ENCODE measurements around the gene FCER1G. TPM values are rescaled to one million over a fixed set of nuclear protein-coding genes. Genes with fewer than 3 reads are reported as not detected.
A peak's percentile ranks its signal among the peaks of the same experiment; 100 is the strongest.

Gene FCER1G
- total and polyA plus RNA-seq, 2 of the 4 experiments (the other 2 are of a cell fraction), result 0.44 TPM; not detected in 1

DNA sequence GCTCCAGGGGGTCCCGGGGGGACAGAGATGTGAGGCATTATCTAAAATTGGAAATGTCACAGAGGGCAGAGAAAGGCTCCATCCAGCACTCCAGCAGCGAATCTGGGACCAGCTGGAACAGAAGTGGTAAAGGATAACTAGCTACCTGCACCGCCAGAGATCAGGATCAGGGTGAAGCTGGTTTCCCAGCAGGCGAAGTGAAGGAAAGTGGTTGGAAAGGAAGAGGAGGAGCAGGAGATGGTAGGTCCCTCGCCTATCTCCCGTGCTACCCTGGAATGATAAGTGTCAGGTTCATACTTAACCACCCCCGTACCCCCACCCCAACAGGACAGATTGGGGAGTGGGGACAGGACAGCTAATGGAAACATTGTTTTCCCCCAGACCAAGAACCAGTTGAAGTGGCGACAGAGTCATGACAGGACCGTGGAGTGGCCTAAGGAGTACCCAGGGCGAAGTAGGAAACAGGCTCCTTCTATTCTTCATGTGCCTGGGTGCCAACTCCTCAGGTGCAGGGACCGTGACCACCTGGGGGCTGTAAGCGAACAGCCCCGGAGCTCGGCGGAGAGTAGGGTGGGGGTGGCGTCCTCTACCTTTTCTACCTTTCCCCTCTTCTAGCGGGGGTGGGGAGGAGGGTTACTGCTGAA, 38.5 kb upstream of the FCER1G start:
- Histone ChIP-seq H3K79me1 (ENCODE audit: low read depth in 1 of 2, low read length in 2 of 2) (peaks cover 14 to 39% of the 10 kb centered on the region in 2 experiments), H3K27ac (ENCODE audit: insufficient read depth, low read length) (peak overlapping the region; percentile 98), H3K18ac (ENCODE audit: low read depth, low read length) (no peak overlapping the region; the same call in 1 of the 2 replicates), H2BK15ac (ENCODE audit: low read depth, low read length) (no peak overlapping the region), H2AK5ac (ENCODE audit: low read depth, low read length) (peak overlapping the region; percentile 78), H3K56ac (ENCODE audit: extremely low read depth, insufficient read depth, low read length) (peak overlapping the region; percentile 80; the same call in 1 of the 2 replicates), H3K4ac (ENCODE audit: low read depth, low read length) (peak overlapping the region; percentile 94), H3K9me3 (ENCODE audit: control insufficient read depth, insufficient read depth, low read length) (no peaks in the 10 kb centered on the region), H3K27me3 (ENCODE audit: control insufficient read depth, insufficient read depth, low read length) (no peaks in the 10 kb centered on the region), H3K36me3 (ENCODE audit: control insufficient read depth, insufficient read depth, low read length) (peaks cover 26% of the 10 kb centered on the region), H2BK120ac (ENCODE audit: low read depth, low read length) (no peak overlapping the region), H4K91ac (ENCODE audit: insufficient read depth, low read depth, low read length) (peak overlapping the region; percentile 82; the same call in 1 of the 2 replicates), H2BK20ac (ENCODE audit: low read depth, low read length) (no peak overlapping the region), H4K5ac (ENCODE audit: low read depth, low read length) (peak overlapping the region; percentile 98; the same call in 1 of the 2 replicates), H3K4me2 (ENCODE audit: low read depth, low read length) (peak overlapping the region; percentile 96), H3K4me1 (ENCODE audit: control insufficient read depth, insufficient read depth, low read length) (peaks cover 17% of the 10 kb centered on the region), H3K14ac (replicated peaks; ENCODE audit: low read depth, low read length) (peak overlapping the region; percentile 91), H4K20me1 (ENCODE audit: insufficient read depth, low read length) (peaks cover 13% of the 10 kb centered on the region; the same call in 1 of the 2 replicates), H3K4me3 (ENCODE audit: insufficient read depth, low read depth, low read length) (peak overlapping the region; percentile 98), H2BK5ac (ENCODE audit: low read depth, low read length, poor library complexity, severe bottlenecking) (peak overlapping the region; percentile 90), H3K23ac (ENCODE audit: low read depth, low read length) (peak overlapping the region; percentile 94), H3K9ac (ENCODE audit: low read depth, low read length) (peak overlapping the region; percentile 99), H2AFZ (replicated peaks; ENCODE audit: low read length, poor library complexity) (peak overlapping the region; percentile 100), H3K9me1 (ENCODE audit: insufficient read depth, low read length) (peaks cover 11% of the 10 kb centered on the region), H2AK9ac (replicated peaks; ENCODE audit: low read depth, low read length, poor library complexity) (peak overlapping the region; percentile 97), H4K8ac (ENCODE audit: low read depth in 2 of 2, low read length in 2 of 2) (peak overlapping the region; percentile 87 to 99; a peak in 2 of 4 replicates)
- dilution Hi-C loops (cut with HindIII; ENCODE audit: low sequenced_read_pairs, unreplicated experiment) (no loop called here), in situ Hi-C loops (cut with MboI; ENCODE audit: low sequenced_read_pairs) (no loop called here), intact Hi-C loops (cut with micrococcal nuclease) (no loop called here)
- WGBS, 2 experiments (ENCODE audit: extremely low coverage in 2 of 2, insufficient read length in 1 of 2), result no CpG with 5 or more reads among the region's 17 CpGs
- TF ChIP-seq USF2 (IDR thresholded peaks at IDR 0.05; ENCODE audit: low read depth, low read length) (no peak), MXI1 (IDR thresholded peaks at IDR 0.05; ENCODE audit: borderline replicate concordance, low read depth, low read length) (no peak), SMC3 (IDR thresholded peaks at IDR 0.05; ENCODE audit: low read depth, low read length) (no peak)
- TF ChIP-seq, protein P1, sequence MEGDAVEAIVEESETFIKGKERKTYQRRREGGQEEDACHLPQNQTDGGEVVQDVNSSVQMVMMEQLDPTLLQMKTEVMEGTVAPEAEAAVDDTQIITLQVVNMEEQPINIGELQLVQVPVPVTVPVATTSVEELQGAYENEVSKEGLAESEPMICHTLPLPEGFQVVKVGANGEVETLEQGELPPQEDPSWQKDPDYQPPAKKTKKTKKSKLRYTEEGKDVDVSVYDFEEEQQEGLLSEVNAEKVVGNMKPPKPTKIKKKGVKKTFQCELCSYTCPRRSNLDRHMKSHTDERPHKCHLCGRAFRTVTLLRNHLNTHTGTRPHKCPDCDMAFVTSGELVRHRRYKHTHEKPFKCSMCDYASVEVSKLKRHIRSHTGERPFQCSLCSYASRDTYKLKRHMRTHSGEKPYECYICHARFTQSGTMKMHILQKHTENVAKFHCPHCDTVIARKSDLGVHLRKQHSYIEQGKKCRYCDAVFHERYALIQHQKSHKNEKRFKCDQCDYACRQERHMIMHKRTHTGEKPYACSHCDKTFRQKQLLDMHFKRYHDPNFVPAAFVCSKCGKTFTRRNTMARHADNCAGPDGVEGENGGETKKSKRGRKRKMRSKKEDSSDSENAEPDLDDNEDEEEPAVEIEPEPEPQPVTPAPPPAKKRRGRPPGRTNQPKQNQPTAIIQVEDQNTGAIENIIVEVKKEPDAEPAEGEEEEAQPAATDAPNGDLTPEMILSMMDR (conservative IDR thresholded peaks at IDR 0.05; ENCODE audit: low read depth, low read length), result no peak
- no peak; the same call in 1 of the 2 replicates for ATAC-seq (ENCODE audit: low read depth)
- no peak for DNase-seq
- ChIA-PET POLR2A (ENCODE audit: unreplicated experiment) (no interaction called here), CTCF (interaction anchor here (1.9 kb wide), 1 partner anchor 10 kb away, joined by 5 read pairs; the partner anchor contains the start of gene PPOX)
- no TSS peak for BruUV-seq (replicated peaks)

Data from IMR-90 (cell line).